Endothelial cell of umbilical vein (primary cell): Measurements from ENCODE around the gene TRMT10C. TPM values are rescaled to one million over a fixed set of nuclear protein-coding genes. Genes with fewer than 3 reads are reported as not detected.

Experiments
- BruUV-seq: library from RNA; stranded (reverse); fragments of 400-500 nt; replicated peaks from 2 replicates; lab custom pipeline; 2021; lab: Mats Ljungman, UMichigan
- CTCF ChIA-PET: fragments of 300-600, 350-600 bp; sonication (Branson Sonifier 250); formaldehyde crosslinking; loops from one replicate; lab custom pipeline; 2021; ENCODE audit warnings: antibody characterized with exemption, inconsistent platforms; lab: Charles Lee
- POLR2A ChIA-PET: fragments of 300-600, 350-600 bp; sonication (Branson Sonifier 250); formaldehyde crosslinking; loops from one replicate; lab custom pipeline; 2021; ENCODE audit warnings: antibody characterized with exemption, inconsistent platforms; lab: Charles Lee
- DNase-seq: peaks from one replicate; pipeline ENCODE4 v3.0.0-alpha.2; 2011; ENCODE audit warnings: low read depth, low spot score
- FAIRE-seq: peaks from 2 replicates; lab custom pipeline; 2011; peaks lifted over from hg19 to GRCh38; lab: Jason Lieb, UNC
- H2AFZ ChIP-seq: 2 replicates; pipeline ENCODE4 v1.6.0; 2012; ENCODE audit warnings: low read depth, low read length, control low read depth, inconsistent platforms
- H3K27ac ChIP-seq: 2 replicates; pipeline ENCODE4 v1.5.1; 2011; ENCODE audit warnings: low read depth, mild to moderate bottlenecking, control low read depth, low read length, moderate library complexity; ENCODE audit not compliant: insufficient read depth
- H3K27me3 ChIP-seq, 2 experiments: 2 replicates each; pipeline versions ENCODE4 v1.6.0 to v1.6.1; 2011; ENCODE audit warnings: low read length in 2 of 2, mixed read lengths in 1 of 2; ENCODE audit not compliant: control insufficient read depth in 2 of 2, insufficient read depth in 2 of 2
- H3K36me3 ChIP-seq, 2 experiments: 2 replicates in 1 of 2; 3 replicates in 1 of 2; pipeline ENCODE4 v1.5.1; 2011; ENCODE audit warnings: low read length in 2 of 2, mild to moderate bottlenecking in 1 of 2, moderate library complexity in 1 of 2; ENCODE audit not compliant: control insufficient read depth in 2 of 2, insufficient read depth in 2 of 2; ENCODE audit errors: extremely low read depth in 1 of 2
- H3K4me1 ChIP-seq: 3 replicates; pipeline ENCODE4 v1.5.1; 2011; ENCODE audit warnings: mild to moderate bottlenecking, low read length; ENCODE audit not compliant: control insufficient read depth, insufficient read depth; ENCODE audit errors: extremely low read depth
- H3K4me2 ChIP-seq: 2 replicates; pipeline ENCODE4 v1.6.1; 2011; ENCODE audit warnings: low read length, control low read depth, mixed read lengths; ENCODE audit not compliant: insufficient read depth
- H3K4me3 ChIP-seq, 3 experiments: fragments of 200-600 bp in 1 of 3; sonication (generic), shearing (Covaris generic) in 1 of 3; replicated peaks in 1 of 3; 2 replicates each; pipeline ENCODE4 v1.5.1; 2011 to 2016; ENCODE audit warnings: control low read depth in 3 of 3, low read length in 3 of 3, mild to moderate bottlenecking in 2 of 3, inconsistent platforms in 1 of 3, low read depth in 1 of 3, moderate library complexity in 1 of 3; ENCODE audit not compliant: insufficient read depth in 1 of 3
- H3K79me2 ChIP-seq: 2 replicates; pipeline ENCODE4 v1.6.0; 2012; ENCODE audit warnings: low read length, inconsistent platforms; ENCODE audit not compliant: control insufficient read depth, insufficient read depth
- H3K9ac ChIP-seq: replicated peaks from 2 replicates; pipeline ENCODE3; 2011; ENCODE audit warnings: low read length, control low read depth; ENCODE audit not compliant: insufficient read depth; ENCODE audit errors: extremely low read depth
- H3K9me1 ChIP-seq: replicated peaks from 3 replicates; pipeline ENCODE4 v1.6.0; 2011; ENCODE audit warnings: mild to moderate bottlenecking, low read length; ENCODE audit not compliant: control insufficient read depth, insufficient read depth; ENCODE audit errors: extremely low read depth
- H3K9me3 ChIP-seq: replicated peaks from 2 replicates; pipeline ENCODE4 v1.5.1; 2012; ENCODE audit warnings: low read length, inconsistent platforms; ENCODE audit not compliant: control insufficient read depth, insufficient read depth
- H4K20me1 ChIP-seq: replicated peaks from 2 replicates; pipeline ENCODE3; 2011; ENCODE audit warnings: mild to moderate bottlenecking, low read length; ENCODE audit not compliant: control insufficient read depth, insufficient read depth; ENCODE audit errors: extremely low read depth
- EZH2 ChIP-seq: IDR thresholded peaks from 2 replicates; pipeline ENCODE4 v1.6.1; 2012; ENCODE audit warnings: borderline replicate concordance, low read depth, mild to moderate bottlenecking, moderate library complexity, low read length, inconsistent platforms; ENCODE audit not compliant: severe bottlenecking
- FOS ChIP-seq: IDR thresholded peaks from 2 replicates; pipeline ENCODE4 v1.6.1; 2011; ENCODE audit warnings: mild to moderate bottlenecking, low read length, moderate library complexity, borderline replicate concordance; ENCODE audit not compliant: insufficient read depth
- GATA2 ChIP-seq: IDR thresholded peaks from 2 replicates; pipeline ENCODE4 v1.7.0; 2011; ENCODE audit warnings: low read depth, mild to moderate bottlenecking, moderate library complexity, mixed read lengths, low read length; ENCODE audit not compliant: insufficient read length, insufficient read depth
- JUN ChIP-seq: IDR thresholded peaks from 2 replicates; pipeline ENCODE4 v1.6.1; 2011; ENCODE audit warnings: borderline replicate concordance, low read depth; ENCODE audit not compliant: insufficient read length, insufficient read depth
- MAX ChIP-seq: IDR thresholded peaks from 2 replicates; pipeline ENCODE4 v1.6.1; 2011; ENCODE audit not compliant: insufficient read depth, insufficient read length
- MYC ChIP-seq: IDR thresholded peaks from one replicate; pipeline ENCODE4 v1.6.1; 2011; ENCODE audit warnings: mild to moderate bottlenecking, low read depth, low read length
- POLR2A ChIP-seq: IDR thresholded peaks from 2 replicates; pipeline ENCODE4 v1.6.1; 2012; ENCODE audit warnings: low read depth, mild to moderate bottlenecking, control low read depth, low read length
- POLR2AphosphoS5 ChIP-seq: IDR thresholded peaks from 2 replicates; pipeline ENCODE4 v1.6.1; 2012; ENCODE audit warnings: low read depth, mild to moderate bottlenecking, control low read depth, low read length, moderate library complexity; ENCODE audit not compliant: insufficient read depth
- dilution Hi-C: fragments of 300-500 bp; cut with MboI; formaldehyde crosslinking; loops from one replicate; pipeline ENCODE4 v1.15.0; 2019; ENCODE audit warnings: low sequenced_read_pairs; ENCODE audit not compliant: extremely low pct_ligation_motif_present
- intact Hi-C: fragments of 100-400 bp; cut with micrococcal nuclease; formaldehyde crosslinking; loops from one replicate; pipeline ENCODE4 v1.10.0; 2022
- polyA plus RNA-seq, 4 experiments: library from polyadenylated mRNA; depleted of rRNA in 3 of 4; stranded (reverse) in 3 of 4; unstranded in 1 of 4; fragments of >200 nt; gene quantifications; 2 replicates each; pipeline versions ENCODE4 v1.2.1 to v1.2.3, GENCODE V29; 2011 to 2012; ENCODE audit warnings: missing spikeins in 1 of 4
- total RNA-seq: library from RNA; stranded (reverse); gene quantifications from 2 replicates; pipeline ENCODE4 v1.2.3, GENCODE V29; 2021
- TF ChIP-seq, protein P1 (sequence below), 2 donors: IDR thresholded peaks; 1 replicate in 1 of 2; 2 replicates in 1 of 2; pipeline ENCODE4 v1.5.1; 2011; ENCODE audit warnings: low read length in 2 of 2, mild to moderate bottlenecking in 2 of 2, moderate library complexity in 2 of 2, control low read depth in 1 of 2, inconsistent platforms in 1 of 2, low read depth in 1 of 2; ENCODE audit not compliant: insufficient read depth in 1 of 2; ENCODE audit errors: extremely low read depth in 1 of 2

Gene TRMT10C
- total and polyA plus RNA-seq, 2 donors (not counting 3 experiments of a cell fraction or from before 2014, with no cell fraction given): 16.6 to 28.0 TPM

- POLR2A ChIA-PET: interaction anchor here (0.5 kb wide), 1 partner anchor 167 kb away, joined by 3 read pairs; no protein-coding TSS in a partner anchor
- dilution Hi-C loops: no loop called here
- intact Hi-C loops: no loop called here
Measured at GRCh38 chr3:101548527-101549105, 13.1 kb upstream of the TRMT10C start.

More at GRCh38 chr3:101548527-101549105, 13.1 kb upstream of the TRMT10C start:
- Histone ChIP-seq H3K79me2 (no peaks in the 10 kb centered on the region), H3K9ac (no peak overlapping the region), H3K4me3 (no peak overlapping the region), H3K27ac (no peak overlapping the region), H2AFZ (no peak overlapping the region), H3K9me3 (no peaks in the 10 kb centered on the region), H3K9me1 (no peaks in the 10 kb centered on the region), H3K4me1 (no peaks in the 10 kb centered on the region), H3K4me2 (no peak overlapping the region), H3K36me3 (no peaks in the 10 kb centered on the region), H3K27me3 (no peaks in the 10 kb centered on the region), H4K20me1 (no peaks in the 10 kb centered on the region)
- no peak for TF ChIP-seq FOS
- TF ChIP-seq EZH2: no peak
- no peak for TF ChIP-seq MAX
- TF ChIP-seq POLR2AphosphoS5: no peak
- TF ChIP-seq MYC: no peak
- TF ChIP-seq, protein P1, sequence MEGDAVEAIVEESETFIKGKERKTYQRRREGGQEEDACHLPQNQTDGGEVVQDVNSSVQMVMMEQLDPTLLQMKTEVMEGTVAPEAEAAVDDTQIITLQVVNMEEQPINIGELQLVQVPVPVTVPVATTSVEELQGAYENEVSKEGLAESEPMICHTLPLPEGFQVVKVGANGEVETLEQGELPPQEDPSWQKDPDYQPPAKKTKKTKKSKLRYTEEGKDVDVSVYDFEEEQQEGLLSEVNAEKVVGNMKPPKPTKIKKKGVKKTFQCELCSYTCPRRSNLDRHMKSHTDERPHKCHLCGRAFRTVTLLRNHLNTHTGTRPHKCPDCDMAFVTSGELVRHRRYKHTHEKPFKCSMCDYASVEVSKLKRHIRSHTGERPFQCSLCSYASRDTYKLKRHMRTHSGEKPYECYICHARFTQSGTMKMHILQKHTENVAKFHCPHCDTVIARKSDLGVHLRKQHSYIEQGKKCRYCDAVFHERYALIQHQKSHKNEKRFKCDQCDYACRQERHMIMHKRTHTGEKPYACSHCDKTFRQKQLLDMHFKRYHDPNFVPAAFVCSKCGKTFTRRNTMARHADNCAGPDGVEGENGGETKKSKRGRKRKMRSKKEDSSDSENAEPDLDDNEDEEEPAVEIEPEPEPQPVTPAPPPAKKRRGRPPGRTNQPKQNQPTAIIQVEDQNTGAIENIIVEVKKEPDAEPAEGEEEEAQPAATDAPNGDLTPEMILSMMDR (IDR thresholded peaks at IDR 0.05; ENCODE audit: extremely low read depth in 1 of 2, insufficient read depth in 1 of 2, low read depth in 1 of 2, low read length in 2 of 2): no peak
- no peak for TF ChIP-seq POLR2A
- no peak for TF ChIP-seq GATA2
- no peak for TF ChIP-seq JUN
- no peak for DNase-seq
- CTCF ChIA-PET: no interaction called here
- no peak for FAIRE-seq
- BruUV-seq: no TSS peak
